ENCODE results near the gene MFSD6.

DNA sequence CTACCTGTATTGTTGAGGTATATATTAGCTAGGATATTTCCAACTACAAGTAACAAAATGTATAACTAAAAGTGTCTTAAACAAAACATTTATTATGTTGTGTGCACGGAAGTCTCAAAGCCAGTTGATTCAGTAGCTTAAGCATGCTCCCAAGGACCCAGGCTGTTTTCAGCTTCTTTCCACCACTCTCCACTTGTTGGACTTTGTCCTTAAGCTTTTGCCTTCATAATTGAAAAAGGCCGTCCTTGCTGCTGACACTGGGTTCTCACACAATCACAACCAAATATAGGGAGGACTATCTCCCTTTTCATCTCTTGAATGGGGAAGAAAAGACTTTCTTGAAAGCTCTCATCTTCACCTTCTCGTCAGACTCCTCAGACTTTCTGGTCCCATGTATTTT is 138.6 kb downstream of the MFSD6 start:
- no peak for TF ChIP-seq POLR2A (IDR thresholded peaks at IDR 0.05; ENCODE audit: low read length)
- TF ChIP-seq GATA1 (IDR thresholded peaks at IDR 0.05; ENCODE audit: low read depth, low read length) = no peak
